Gastroesophageal sphincter (tissue), 3 donors: ENCODE results near the gene TMEM192.

Source experiments
- EP300 ChIP-seq: sonication (generic); formaldehyde crosslinking; IDR thresholded peaks from one replicate; pipeline ENCODE4 v1.6.1; 2017; ENCODE audit warnings: antibody characterized with exemption, mild to moderate bottlenecking
- POLR2AphosphoS5 ChIP-seq: sonication (generic); formaldehyde crosslinking; IDR thresholded peaks from one replicate; pipeline ENCODE4 v1.6.1; 2017; ENCODE audit warnings: antibody characterized with exemption
- TF ChIP-seq, protein P1 (sequence below), 4 experiments: fragments of 200-600 bp in 2 of 4; fragments of 450-650 bp in 2 of 4; sonication (generic) in 1 of 4; IDR thresholded peaks; one replicate each; pipeline ENCODE4 v1.5.1; 2017 to 2019; ENCODE audit warnings: antibody characterized with exemption in 4 of 4, mild to moderate bottlenecking in 2 of 4, moderate library complexity in 2 of 4

DNA sequence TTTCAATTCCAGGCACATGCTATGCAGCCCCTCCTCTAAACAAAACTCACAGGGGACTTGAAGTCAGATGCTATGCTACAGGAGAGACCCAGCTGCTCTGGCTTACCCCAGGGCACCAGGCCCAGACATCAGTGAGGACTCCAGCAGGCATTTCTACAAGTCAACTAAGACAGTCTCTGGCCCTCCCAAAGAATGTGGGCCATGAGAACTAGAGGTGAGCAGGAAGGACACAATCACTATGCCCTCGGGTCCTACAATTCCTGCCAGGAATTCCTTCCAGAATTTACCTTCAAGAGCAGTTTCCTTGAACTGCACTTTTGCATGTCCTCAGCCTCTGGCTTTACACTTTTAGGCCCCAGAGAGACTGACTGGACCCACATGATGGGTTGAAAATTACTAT, 17.4 kb downstream of the TMEM192 start:
- TF ChIP-seq, protein P1, sequence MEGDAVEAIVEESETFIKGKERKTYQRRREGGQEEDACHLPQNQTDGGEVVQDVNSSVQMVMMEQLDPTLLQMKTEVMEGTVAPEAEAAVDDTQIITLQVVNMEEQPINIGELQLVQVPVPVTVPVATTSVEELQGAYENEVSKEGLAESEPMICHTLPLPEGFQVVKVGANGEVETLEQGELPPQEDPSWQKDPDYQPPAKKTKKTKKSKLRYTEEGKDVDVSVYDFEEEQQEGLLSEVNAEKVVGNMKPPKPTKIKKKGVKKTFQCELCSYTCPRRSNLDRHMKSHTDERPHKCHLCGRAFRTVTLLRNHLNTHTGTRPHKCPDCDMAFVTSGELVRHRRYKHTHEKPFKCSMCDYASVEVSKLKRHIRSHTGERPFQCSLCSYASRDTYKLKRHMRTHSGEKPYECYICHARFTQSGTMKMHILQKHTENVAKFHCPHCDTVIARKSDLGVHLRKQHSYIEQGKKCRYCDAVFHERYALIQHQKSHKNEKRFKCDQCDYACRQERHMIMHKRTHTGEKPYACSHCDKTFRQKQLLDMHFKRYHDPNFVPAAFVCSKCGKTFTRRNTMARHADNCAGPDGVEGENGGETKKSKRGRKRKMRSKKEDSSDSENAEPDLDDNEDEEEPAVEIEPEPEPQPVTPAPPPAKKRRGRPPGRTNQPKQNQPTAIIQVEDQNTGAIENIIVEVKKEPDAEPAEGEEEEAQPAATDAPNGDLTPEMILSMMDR (IDR thresholded peaks at IDR 0.05) = no peak
- TF ChIP-seq EP300 (no peak), POLR2AphosphoS5 (no peak)
